ENCODE results near the gene WBP1L.
"Not testable (repeated sequence)": the region's sequence is repeated elsewhere in the genome, so short reads cannot be mapped to it uniquely, and the experiment has no call there.

WBP1L gene

GRCh38 chr10:102814873-102815661 is 71.3 kb downstream of the WBP1L start:
- H3K4me3 Mint-ChIP-seq: no peak overlapping the region
- peak overlapping the region; percentile 64 for H3K27ac Mint-ChIP-seq
- ATAC-seq: no peak
- H3K9me3 Mint-ChIP-seq: no peaks in the 10 kb centered on the region
- H3K36me3 Mint-ChIP-seq: peaks cover 56% of the 10 kb centered on the region
- no peak for DNase-seq (ENCODE audit: low spot score in 2 of 2)
- peaks cover 15% of the 10 kb centered on the region for H3K4me1 Mint-ChIP-seq

DNA sequence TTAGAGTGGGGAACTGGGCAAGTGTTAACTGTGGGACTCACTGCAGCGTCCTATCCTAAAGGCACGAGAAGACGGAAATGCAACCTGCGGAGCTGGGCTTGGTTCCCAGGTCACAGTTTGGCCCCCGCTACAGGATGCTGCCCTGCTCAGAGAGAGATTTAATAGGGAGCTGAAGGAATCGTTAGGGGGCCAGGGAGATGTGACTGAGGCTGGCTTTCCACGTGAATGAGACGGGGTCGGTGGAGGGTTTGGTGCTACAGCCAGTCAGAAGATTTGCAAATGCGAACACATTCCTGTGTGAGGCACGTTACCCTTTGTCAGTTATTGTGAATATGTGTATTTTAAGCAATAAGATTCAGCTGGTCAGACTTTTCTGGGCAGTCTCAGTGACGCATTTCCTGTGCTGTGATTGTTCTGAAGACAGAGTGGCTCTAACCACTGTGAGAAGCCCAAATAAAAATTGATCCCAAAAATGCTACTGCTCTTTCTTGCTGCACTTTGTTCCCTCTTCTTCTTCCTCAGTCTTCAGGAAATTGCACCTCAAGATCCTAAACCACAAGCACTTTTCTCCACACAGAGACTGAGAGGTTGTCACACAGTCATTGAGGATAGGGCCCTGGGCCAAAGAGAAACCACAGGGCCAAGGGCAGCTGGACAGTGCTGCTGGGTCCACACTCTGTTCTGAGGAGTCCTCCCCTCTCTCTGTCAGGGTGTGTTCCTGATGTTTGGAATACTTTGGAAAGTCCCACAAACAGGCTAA is 72.2 kb downstream of the WBP1L start:
- peaks cover 15% of the 10 kb centered on the region for H3K4me1 Mint-ChIP-seq
- H3K4me3 Mint-ChIP-seq: no peak overlapping the region
- no peak for DNase-seq (ENCODE audit: low spot score in 2 of 2)
- no peak for ATAC-seq
- peaks cover 47% of the 10 kb centered on the region for H3K36me3 Mint-ChIP-seq
- H3K9me3 Mint-ChIP-seq: no peaks in the 10 kb centered on the region
- no peak overlapping the region for H3K27ac Mint-ChIP-seq

GRCh38 chr10:102817175-102817574 is 73.4 kb downstream of the WBP1L start:
- no peak for DNase-seq (ENCODE audit: low spot score in 2 of 2)
- ATAC-seq: no peak
- peaks cover 35% of the 10 kb centered on the region for H3K36me3 Mint-ChIP-seq
- H3K9me3 Mint-ChIP-seq: no peaks in the 10 kb centered on the region
- peaks cover 13% of the 10 kb centered on the region for H3K4me1 Mint-ChIP-seq
- H3K27ac Mint-ChIP-seq: no peak overlapping the region
- H3K4me3 Mint-ChIP-seq: no peak overlapping the region

DNA sequence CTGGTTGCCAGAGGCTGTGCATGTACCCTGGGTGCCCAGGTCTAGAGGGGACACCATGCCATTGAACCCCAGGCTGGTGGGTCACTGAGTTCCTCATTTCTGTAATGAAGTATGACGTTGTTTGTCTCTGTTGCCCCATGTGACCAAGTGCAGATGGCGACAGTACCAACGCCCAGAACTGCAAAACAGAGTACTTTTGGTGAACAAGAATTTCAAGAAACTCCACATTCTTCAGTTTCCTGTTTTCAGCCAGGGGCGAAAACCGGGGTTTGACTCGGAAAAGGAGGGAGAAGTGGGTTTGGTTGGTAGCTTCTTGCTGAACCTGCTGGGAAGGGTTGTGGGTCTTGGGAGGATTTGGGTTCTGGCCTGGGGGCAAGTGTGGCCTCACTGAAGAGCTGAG is 75.3 kb downstream of the WBP1L start:
- H3K27ac Mint-ChIP-seq: no peak overlapping the region
- DNase-seq (ENCODE audit: low spot score in 2 of 2): no peak

DNA sequence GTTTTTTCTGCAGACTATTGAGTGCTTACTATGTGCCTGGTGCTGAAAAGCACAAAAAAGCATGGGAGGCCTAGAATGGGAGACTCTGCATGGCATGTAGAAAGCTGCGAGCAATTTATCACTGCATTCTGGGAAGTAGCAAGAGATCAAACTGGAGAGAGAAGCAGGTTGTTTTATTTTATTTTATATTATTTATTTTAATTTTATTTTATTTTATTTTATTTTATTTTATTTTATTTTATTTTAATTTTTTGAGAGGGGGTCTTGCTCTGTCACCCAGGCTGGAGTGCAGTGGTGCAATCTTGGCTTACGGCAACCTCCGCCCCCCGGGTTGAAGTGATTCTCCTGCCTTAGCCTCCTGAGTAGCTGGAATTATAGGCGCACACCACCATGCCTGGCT is 76.3 kb downstream of the WBP1L start:
- H3K4me3 Mint-ChIP-seq; DNase-seq (ENCODE audit: low spot score in 2 of 2); H3K27ac Mint-ChIP-seq; H3K9me3 Mint-ChIP-seq; H3K36me3 Mint-ChIP-seq; H3K4me1 Mint-ChIP-seq; ATAC-seq: not testable (repeated sequence)

More for the DNA sequence above, 75.3 kb downstream of the WBP1L start:
- Mint-ChIP-seq H3K9me3 (no peaks in the 10 kb centered on the region), H3K4me1 (peaks cover 7% of the 10 kb centered on the region), H3K4me3 (no peak overlapping the region), H3K36me3 (peaks cover 16% of the 10 kb centered on the region)
- ATAC-seq: no peak

- DNase-seq (ENCODE audit: low spot score in 2 of 2) (no peak), ATAC-seq (no peak)
- Mint-ChIP-seq H3K27ac (no peak overlapping the region), H3K36me3 (no peaks in the 10 kb centered on the region), H3K4me3 (no peak overlapping the region), H3K9me3 (no peaks in the 10 kb centered on the region), H3K4me1 (no peaks in the 10 kb centered on the region)
Measured at GRCh38 chr10:102822222-102822621, 78.5 kb downstream of the WBP1L start.

- ATAC-seq: no peak
- H3K9me3 Mint-ChIP-seq: no peaks in the 10 kb centered on the region
- H3K27ac Mint-ChIP-seq: no peak overlapping the region
- no peaks in the 10 kb centered on the region for H3K4me1 Mint-ChIP-seq
- DNase-seq (ENCODE audit: low spot score in 2 of 2): no peak
- no peak overlapping the region for H3K4me3 Mint-ChIP-seq
- H3K36me3 Mint-ChIP-seq: no peaks in the 10 kb centered on the region
Measured at GRCh38 chr10:102824664-102825063, 80.9 kb downstream of the WBP1L start.

- H3K9me3 Mint-ChIP-seq: no peaks in the 10 kb centered on the region
- ATAC-seq: no peak
- H3K27ac Mint-ChIP-seq: no peak overlapping the region
- H3K36me3 Mint-ChIP-seq: no peaks in the 10 kb centered on the region
- no peak for DNase-seq (ENCODE audit: low spot score in 2 of 2)
- peaks cover 7% of the 10 kb centered on the region for H3K4me1 Mint-ChIP-seq
- H3K4me3 Mint-ChIP-seq: no peak overlapping the region
Measured at GRCh38 chr10:102826148-102826796, 82.5 kb downstream of the WBP1L start.

GRCh38 chr10:102827597-102827975 is 83.8 kb downstream of the WBP1L start:
- H3K9me3 Mint-ChIP-seq: no peaks in the 10 kb centered on the region
- no peak for DNase-seq (ENCODE audit: low spot score in 2 of 2)
- H3K27ac Mint-ChIP-seq: no peak overlapping the region
- peaks cover 7% of the 10 kb centered on the region for H3K4me1 Mint-ChIP-seq
- no peaks in the 10 kb centered on the region for H3K36me3 Mint-ChIP-seq
- no peak for ATAC-seq
- H3K4me3 Mint-ChIP-seq: no peak overlapping the region

- Mint-ChIP-seq H3K4me3 (no peak overlapping the region), H3K9me3 (no peaks in the 10 kb centered on the region), H3K36me3 (no peaks in the 10 kb centered on the region), H3K4me1 (peaks cover 16% of the 10 kb centered on the region), H3K27ac (peak overlapping the region; percentile 27)
- ATAC-seq (no peak), DNase-seq (ENCODE audit: low spot score in 2 of 2) (no peak)
Measured at GRCh38 chr10:102831322-102832071, 87.7 kb downstream of the WBP1L start.

GRCh38 chr10:102832248-102832647 is 88.5 kb downstream of the WBP1L start:
- Mint-ChIP-seq H3K4me1 (peaks cover 16% of the 10 kb centered on the region), H3K27ac (no peak overlapping the region), H3K36me3 (no peaks in the 10 kb centered on the region), H3K9me3 (no peaks in the 10 kb centered on the region), H3K4me3 (no peak overlapping the region)
- ATAC-seq (no peak), DNase-seq (ENCODE audit: low spot score in 2 of 2) (no peak)

DNA sequence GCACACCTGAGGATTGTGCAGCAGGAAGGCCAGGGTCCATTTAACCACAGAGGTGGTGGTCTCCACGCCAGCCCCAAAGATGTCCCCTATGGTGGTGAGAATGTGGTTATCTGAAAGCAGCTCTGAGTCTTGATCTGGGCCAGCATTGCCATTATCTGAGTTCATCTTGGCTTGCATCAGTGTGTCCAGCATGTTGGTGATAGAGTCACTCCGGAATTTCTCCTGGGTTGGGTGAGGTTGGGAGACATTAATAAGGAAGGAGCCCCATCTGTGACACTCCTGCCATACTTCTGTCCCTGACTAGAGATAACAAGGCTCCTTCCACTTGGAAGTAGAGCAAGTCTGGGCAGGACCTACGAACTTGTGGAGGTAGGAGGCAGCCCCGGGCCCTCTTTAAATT is 89.2 kb downstream of the WBP1L start:
- H3K36me3 Mint-ChIP-seq: no peaks in the 10 kb centered on the region
- ATAC-seq (no peak), DNase-seq (ENCODE audit: low spot score in 2 of 2) (no peak)
- H3K4me1 Mint-ChIP-seq: peaks cover 16% of the 10 kb centered on the region
- H3K27ac Mint-ChIP-seq: no peak overlapping the region
- no peak overlapping the region for H3K4me3 Mint-ChIP-seq
- H3K9me3 Mint-ChIP-seq: peaks cover under 1% of the 10 kb centered on the region

DNA sequence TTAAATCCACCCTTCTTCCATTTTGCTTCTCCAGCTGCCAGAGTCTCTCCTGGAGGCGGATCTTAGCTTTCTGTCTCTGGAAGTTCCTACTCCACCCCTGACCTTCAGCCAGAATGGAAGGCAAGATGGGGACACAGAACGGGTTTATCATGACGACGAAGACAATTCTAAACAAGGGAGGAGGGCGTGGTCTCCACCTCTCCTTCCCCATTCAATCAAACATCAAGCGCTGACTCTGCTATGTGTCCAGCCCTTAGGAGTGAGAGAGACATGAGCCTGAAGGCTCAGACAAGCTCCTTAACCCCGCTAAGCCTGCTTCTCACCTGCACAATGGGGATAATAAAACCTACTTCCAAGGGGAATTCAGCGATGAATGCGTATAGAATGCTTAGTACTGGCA is 90.4 kb downstream of the WBP1L start:
- no peak overlapping the region for H3K4me3 Mint-ChIP-seq
- H3K9me3 Mint-ChIP-seq: peaks cover 4% of the 10 kb centered on the region
- H3K4me1 Mint-ChIP-seq: peaks cover 16% of the 10 kb centered on the region
- no peak for ATAC-seq
- no peak for DNase-seq (ENCODE audit: low spot score in 2 of 2)
- H3K36me3 Mint-ChIP-seq: no peaks in the 10 kb centered on the region
- H3K27ac Mint-ChIP-seq: no peak overlapping the region

- Mint-ChIP-seq H3K4me3 (no peak overlapping the region), H3K36me3 (no peaks in the 10 kb centered on the region), H3K9me3 (peaks cover 4% of the 10 kb centered on the region), H3K4me1 (peaks cover 14% of the 10 kb centered on the region), H3K27ac (no peak overlapping the region)
- peak; percentile 68 to 85 for DNase-seq (ENCODE audit: low spot score in 2 of 2)
- peak; percentile 95 for ATAC-seq
Measured at GRCh38 chr10:102835007-102835482, 91.3 kb downstream of the WBP1L start.

GRCh38 chr10:102837230-102837721 is 93.5 kb downstream of the WBP1L start, which contains the start of gene CYP17A1:
TSS of gene CYP17A1 (minus strand) at chr10:102837413. CDS start at chr10:102837361, 52 bp downstream.
- peaks cover 4% of the 10 kb centered on the region for H3K9me3 Mint-ChIP-seq
- DNase-seq (ENCODE audit: low spot score in 2 of 2): no peak
- no peak for ATAC-seq
- no peak within 1 kb of the TSS for H3K27ac Mint-ChIP-seq
- H3K4me3 Mint-ChIP-seq: no peak within 1 kb of the TSS
- H3K36me3 Mint-ChIP-seq: no peaks in the 10 kb centered on the region
- peaks cover 9% of the 10 kb centered on the region for H3K4me1 Mint-ChIP-seq
